ENCODE data around the gene PRKACA.

Gene PRKACA

GRCh38 chr19:14138576-14139265 lies 21.2 kb upstream of the PRKACA start:
- Histone ChIP-seq H3K9me3 (ENCODE audit: control insufficient read depth, insufficient read depth, low read length) (no peaks in the 10 kb centered on the region; the same call in 1 of the 2 replicates), H3K4me1 (ENCODE audit: insufficient read depth, low read length) (no peaks in the 10 kb centered on the region; the same call in 1 of the 2 replicates), H3K9ac (ENCODE audit: low read depth, low read length) (no peak overlapping the region), H3K36me3 (ENCODE audit: insufficient read depth, low read length) (no peaks in the 10 kb centered on the region)

- H3K4me1 ChIP-seq (ENCODE audit: insufficient read depth, low read length): no peaks in the 10 kb centered on the region; the same call in 1 of the 2 replicates
- no peaks in the 10 kb centered on the region; the same call in 1 of the 2 replicates for H3K9me3 ChIP-seq (ENCODE audit: control insufficient read depth, insufficient read depth, low read length)
- H3K9ac ChIP-seq (ENCODE audit: low read depth, low read length): peak within 1 kb of the TSS; percentile 73
- H3K36me3 ChIP-seq (ENCODE audit: insufficient read depth, low read length): no peaks in the 10 kb centered on the region; the same call in 1 of the 2 replicates
Observed at GRCh38 chr19:14136509-14137281, 19.1 kb upstream of the PRKACA start, which contains the start of gene ASF1B. TSS of gene ASF1B (minus strand) at chr19:14136589. CDS start at chr19:14136456, 133 bp downstream.

DNA sequence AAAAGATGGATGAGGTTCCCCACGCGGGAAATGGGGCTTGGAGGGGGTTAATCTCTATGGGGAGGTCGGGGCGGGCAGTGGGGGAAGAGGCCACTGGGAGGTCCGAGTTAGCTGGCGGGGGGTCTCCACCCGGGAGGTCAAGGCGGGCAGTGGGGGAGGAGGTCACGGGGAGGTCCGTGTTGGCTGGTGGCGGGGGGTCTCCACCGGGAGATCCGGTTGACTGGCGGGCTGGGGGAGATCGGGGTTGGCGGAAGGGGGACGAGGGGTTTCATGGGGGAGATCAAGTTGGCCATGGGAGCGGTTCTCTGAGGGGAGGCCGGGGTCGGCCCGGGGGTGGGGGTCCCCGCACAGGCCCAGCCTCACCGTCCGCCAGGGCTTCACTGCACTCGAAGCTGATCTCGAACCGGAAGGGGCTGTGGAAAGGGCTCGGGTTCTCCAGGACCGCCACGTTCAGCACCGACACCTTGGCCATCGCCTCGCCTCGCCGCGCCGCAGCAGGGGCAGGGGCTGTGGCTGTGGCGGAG lies 18.5 kb upstream of the PRKACA start:
- no peaks in the 10 kb centered on the region; the same call in 1 of the 2 replicates for H3K9me3 ChIP-seq (ENCODE audit: control insufficient read depth, insufficient read depth, low read length)
- H3K4me1 ChIP-seq (ENCODE audit: insufficient read depth, low read length): no peaks in the 10 kb centered on the region; the same call in 1 of the 2 replicates
- H3K9ac ChIP-seq (ENCODE audit: low read depth, low read length): peak overlapping the region; percentile 67
- no peaks in the 10 kb centered on the region; the same call in 1 of the 2 replicates for H3K36me3 ChIP-seq (ENCODE audit: insufficient read depth, low read length)

DNA sequence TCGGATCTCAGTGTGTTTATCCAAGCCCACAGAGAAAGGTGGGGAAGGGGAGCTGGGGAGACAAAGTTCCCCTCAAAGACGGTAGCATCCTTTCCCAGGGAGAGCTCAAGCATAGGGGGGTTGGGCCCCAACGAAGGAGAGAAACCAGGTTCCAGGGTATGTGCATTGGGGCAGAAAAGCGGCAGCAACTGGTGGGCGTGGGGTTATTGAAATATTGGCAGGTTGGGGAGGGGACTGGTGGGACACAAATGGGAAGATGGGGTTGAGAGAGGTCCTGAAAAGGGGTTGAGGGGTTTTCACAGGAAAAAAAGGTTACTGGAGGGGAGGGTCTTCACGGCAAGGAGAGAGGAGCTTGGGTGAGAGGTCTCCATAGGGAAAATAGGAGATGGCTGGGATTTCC lies 17.8 kb upstream of the PRKACA start:
- peak overlapping the region; percentile 67; the same call in 1 of the 2 replicates for H3K9ac ChIP-seq (ENCODE audit: low read depth, low read length)
- no peaks in the 10 kb centered on the region; the same call in 1 of the 2 replicates for H3K9me3 ChIP-seq (ENCODE audit: control insufficient read depth, insufficient read depth, low read length)
- no peaks in the 10 kb centered on the region; the same call in 1 of the 2 replicates for H3K36me3 ChIP-seq (ENCODE audit: insufficient read depth, low read length)
- H3K4me1 ChIP-seq (ENCODE audit: insufficient read depth, low read length): no peaks in the 10 kb centered on the region; the same call in 1 of the 2 replicates

DNA sequence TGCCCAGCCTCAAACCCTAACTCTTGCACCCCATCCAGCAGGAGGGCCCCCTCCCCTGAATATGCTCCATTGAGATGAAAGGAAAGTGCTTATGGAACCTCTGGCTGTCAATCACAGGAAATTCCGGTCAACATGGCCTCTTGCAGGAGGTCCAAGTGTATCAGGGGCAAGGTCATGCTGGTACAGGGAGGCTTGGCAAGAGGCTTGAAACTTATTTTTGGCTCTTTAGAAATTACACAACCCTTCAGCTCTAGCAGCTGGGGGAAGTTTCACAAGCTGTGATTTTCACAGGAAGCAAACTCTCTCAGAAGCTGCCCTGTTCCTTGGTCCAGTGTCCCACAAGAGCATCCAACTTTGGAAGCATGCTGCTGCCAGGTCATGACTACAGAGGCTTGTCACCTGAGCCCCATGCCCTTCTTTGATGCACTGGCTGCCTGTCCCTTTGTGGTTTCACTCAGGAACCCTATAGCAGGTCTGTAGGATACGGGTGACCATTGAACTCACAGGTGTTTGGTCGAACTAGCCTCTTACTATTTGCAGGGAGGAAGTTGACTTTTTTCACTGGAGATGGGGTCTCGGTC lies 10.5 kb upstream of the PRKACA start:
- no peaks in the 10 kb centered on the region; the same call in 1 of the 2 replicates for H3K36me3 ChIP-seq (ENCODE audit: insufficient read depth, low read length)
- no peaks in the 10 kb centered on the region for H3K9me3 ChIP-seq (ENCODE audit: control insufficient read depth, insufficient read depth, low read length)
- H3K9ac ChIP-seq (ENCODE audit: low read depth, low read length): no peak overlapping the region
- H3K4me1 ChIP-seq (ENCODE audit: insufficient read depth, low read length): no peaks in the 10 kb centered on the region

DNA sequence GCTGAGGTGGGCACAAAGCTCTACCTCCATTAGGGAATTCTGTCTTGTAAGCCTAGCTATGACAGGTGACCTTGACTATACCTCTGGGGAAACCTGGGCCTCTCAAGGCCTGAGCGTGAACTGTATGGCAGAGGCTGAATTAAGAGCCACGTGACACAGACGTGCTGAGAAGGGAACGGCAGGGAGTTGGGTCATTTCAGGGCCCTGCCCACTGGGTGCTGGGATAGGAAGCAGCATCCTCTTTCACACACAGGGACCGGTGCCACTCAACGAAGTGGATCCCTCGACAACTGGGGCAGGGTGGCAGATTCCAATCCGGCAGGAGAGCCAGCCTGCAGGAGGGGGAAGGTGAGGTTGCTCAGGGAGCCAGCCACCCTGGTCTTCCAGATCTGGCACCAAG lies 9.6 kb upstream of the PRKACA start:
- H3K9me3 ChIP-seq (ENCODE audit: control insufficient read depth, insufficient read depth, low read length): no peaks in the 10 kb centered on the region
- H3K9ac ChIP-seq (ENCODE audit: low read depth, low read length): no peak overlapping the region
- H3K36me3 ChIP-seq (ENCODE audit: insufficient read depth, low read length): no peaks in the 10 kb centered on the region; the same call in 1 of the 2 replicates
- no peaks in the 10 kb centered on the region for H3K4me1 ChIP-seq (ENCODE audit: insufficient read depth, low read length)

- no peaks in the 10 kb centered on the region; the same call in 1 of the 2 replicates for H3K36me3 ChIP-seq (ENCODE audit: insufficient read depth, low read length)
- no peak overlapping the region for H3K9ac ChIP-seq (ENCODE audit: low read depth, low read length)
- H3K9me3 ChIP-seq (ENCODE audit: control insufficient read depth, insufficient read depth, low read length): no peaks in the 10 kb centered on the region
- no peaks in the 10 kb centered on the region for H3K4me1 ChIP-seq (ENCODE audit: insufficient read depth, low read length)
Observed at GRCh38 chr19:14122924-14123323, 5.4 kb upstream of the PRKACA start.

- Histone ChIP-seq H3K9ac (ENCODE audit: low read depth, low read length) (no peak overlapping the region), H3K36me3 (ENCODE audit: insufficient read depth, low read length) (no peaks in the 10 kb centered on the region; the same call in 1 of the 2 replicates)
Observed at GRCh38 chr19:14120497-14120780, 2.9 kb upstream of the PRKACA start.

DNA sequence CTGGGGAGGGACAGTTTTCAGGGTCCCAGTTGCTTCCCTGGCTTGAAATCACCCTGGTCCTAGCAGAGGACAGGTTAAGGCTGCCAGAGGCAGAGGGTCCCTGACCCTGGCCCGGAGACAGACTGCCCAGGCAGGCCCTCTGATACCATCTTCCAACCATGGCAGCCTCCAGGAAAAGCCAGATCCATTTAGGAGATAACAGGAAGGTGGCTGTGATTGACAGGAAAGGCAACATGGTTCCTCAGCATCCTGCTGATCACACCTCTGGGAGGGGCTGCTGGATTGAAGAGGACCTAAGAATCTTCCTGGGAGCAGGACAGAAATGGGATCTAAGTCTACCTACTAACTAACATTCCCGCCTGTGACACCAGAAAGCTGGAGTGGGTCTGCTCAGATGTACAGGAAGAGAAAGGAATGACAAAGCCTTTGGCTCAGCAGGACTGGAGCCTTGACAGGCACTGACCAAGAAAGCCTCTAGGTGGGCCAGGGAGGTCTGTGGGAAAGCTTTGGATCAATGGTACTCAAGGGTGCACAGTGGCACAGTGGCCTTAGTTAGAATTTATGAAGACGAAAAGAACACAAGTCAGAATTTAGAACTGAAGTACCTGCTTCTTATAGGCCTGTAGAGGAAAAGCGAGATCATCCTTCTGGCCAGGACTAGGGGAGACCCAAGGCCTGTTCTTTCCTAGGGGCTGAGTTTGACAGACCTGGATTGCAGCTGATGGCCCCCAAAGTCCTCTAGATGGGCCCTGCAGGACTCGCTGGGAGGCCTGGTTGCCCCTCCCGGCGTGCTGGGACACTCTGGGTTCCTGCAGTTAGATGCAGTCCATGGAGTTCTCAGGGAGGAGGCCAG lies 2.3 kb upstream of the PRKACA start:
- no peaks in the 10 kb centered on the region for H3K4me1 ChIP-seq (ENCODE audit: insufficient read depth, low read length)
- no peak overlapping the region for H3K9ac ChIP-seq (ENCODE audit: low read depth, low read length)
- no peaks in the 10 kb centered on the region; the same call in 1 of the 2 replicates for H3K36me3 ChIP-seq (ENCODE audit: insufficient read depth, low read length)
- H3K9me3 ChIP-seq (ENCODE audit: control insufficient read depth, insufficient read depth, low read length): no peaks in the 10 kb centered on the region

More at GRCh38 chr19:14120497-14120780, 2.9 kb upstream of the PRKACA start:
- no peaks in the 10 kb centered on the region for H3K4me1 ChIP-seq (ENCODE audit: insufficient read depth, low read length)
- no peaks in the 10 kb centered on the region for H3K9me3 ChIP-seq (ENCODE audit: control insufficient read depth, insufficient read depth, low read length)

- no peaks in the 10 kb centered on the region for H3K4me1 ChIP-seq (ENCODE audit: insufficient read depth, low read length)
- peak overlapping the region; percentile 69; the same call in 1 of the 2 replicates for H3K9ac ChIP-seq (ENCODE audit: low read depth, low read length)
- no peaks in the 10 kb centered on the region for H3K9me3 ChIP-seq (ENCODE audit: control insufficient read depth, insufficient read depth, low read length)
- no peaks in the 10 kb centered on the region for H3K36me3 ChIP-seq (ENCODE audit: insufficient read depth, low read length)
Observed at GRCh38 chr19:14119146-14119545, 1.6 kb upstream of the PRKACA start.

- Histone ChIP-seq H3K9me3 (ENCODE audit: control insufficient read depth, insufficient read depth, low read length) (no peaks in the 10 kb centered on the region), H3K9ac (ENCODE audit: low read depth, low read length) (peak overlapping the region; percentile 69), H3K36me3 (ENCODE audit: insufficient read depth, low read length) (no peaks in the 10 kb centered on the region), H3K4me1 (ENCODE audit: insufficient read depth, low read length) (peaks cover 4% of the 10 kb centered on the region; the same call in 1 of the 2 replicates)
Observed at GRCh38 chr19:14118165-14119051, 846 bp upstream of the PRKACA start.

DNA sequence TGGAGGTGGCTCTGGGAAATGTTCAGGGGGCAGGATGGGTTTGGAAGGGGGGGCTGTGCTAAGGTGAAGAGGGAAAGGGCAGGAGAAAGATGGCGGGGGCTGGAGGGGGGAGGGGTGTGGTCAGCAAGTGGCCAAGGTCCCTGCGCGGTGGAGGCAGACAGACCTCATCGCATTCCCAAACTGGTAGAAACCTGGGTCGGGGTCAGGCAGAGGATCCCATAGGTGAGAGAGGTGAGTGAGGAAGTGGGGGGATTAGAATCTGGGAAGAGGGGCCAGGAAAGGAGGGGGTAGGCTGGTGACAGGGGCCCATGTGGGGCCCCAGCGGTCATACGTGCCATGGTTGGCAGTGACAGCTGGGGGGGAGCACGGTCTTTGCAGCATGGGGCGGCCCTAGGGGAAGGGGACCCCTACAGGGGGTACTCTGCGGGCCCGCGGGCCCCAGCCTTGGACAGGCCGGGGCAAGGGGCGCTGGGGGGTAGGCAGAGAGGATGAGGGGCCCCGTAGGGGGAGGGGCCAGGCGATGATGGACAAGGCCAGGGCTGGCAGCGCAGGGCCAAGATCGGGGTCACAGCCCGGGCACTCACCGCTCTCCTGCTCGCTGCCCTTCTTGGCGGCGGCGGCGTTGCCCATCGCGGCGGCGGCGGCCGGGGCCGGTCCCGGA lies 514 bp downstream of the PRKACA start:
- no peaks in the 10 kb centered on the region for H3K9me3 ChIP-seq (ENCODE audit: control insufficient read depth, insufficient read depth, low read length)
- no peaks in the 10 kb centered on the region for H3K36me3 ChIP-seq (ENCODE audit: insufficient read depth, low read length)
- peak overlapping the region; percentile 61 for H3K9ac ChIP-seq (ENCODE audit: low read depth, low read length)
- H3K4me1 ChIP-seq (ENCODE audit: insufficient read depth, low read length): peaks cover 16% of the 10 kb centered on the region
